ENCODE data around the gene SLC6A1.

Gene SLC6A1

DNA sequence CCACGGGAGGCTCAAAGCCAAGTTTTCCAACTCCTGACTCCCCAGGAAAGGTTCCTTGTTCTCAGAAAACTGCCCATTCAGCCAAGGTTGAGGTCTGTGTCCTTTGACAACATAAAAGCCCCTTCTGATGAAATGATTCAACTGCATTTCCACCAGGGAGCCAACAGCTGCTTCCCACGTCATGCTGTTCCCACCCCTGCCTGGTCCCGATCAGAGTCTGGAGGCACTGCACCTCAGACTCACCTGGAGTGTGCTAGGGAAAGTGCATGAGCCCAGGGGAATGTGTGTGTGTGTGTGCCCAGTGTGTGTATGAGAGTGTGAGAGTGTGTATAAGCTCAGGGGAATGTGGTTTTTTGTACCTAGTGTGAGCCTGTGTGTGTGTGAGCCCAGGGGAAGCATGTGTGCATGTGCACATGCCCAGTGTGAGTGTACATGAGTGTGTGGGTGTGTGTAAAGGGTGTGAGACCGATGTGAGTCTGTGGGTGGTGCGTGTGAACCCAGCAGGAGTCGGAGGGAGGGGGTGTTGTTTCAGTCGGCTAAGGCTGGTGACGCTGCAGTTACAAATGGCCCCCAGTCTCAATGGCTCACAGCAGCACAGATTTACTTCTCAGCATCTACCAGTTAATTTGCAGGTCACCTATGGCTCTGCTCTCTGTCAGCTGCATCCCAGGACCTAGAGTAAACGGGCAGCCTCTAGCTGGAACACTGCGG is 20.3 kb upstream of the SLC6A1 start:
- no peak for DNase-seq

DNA sequence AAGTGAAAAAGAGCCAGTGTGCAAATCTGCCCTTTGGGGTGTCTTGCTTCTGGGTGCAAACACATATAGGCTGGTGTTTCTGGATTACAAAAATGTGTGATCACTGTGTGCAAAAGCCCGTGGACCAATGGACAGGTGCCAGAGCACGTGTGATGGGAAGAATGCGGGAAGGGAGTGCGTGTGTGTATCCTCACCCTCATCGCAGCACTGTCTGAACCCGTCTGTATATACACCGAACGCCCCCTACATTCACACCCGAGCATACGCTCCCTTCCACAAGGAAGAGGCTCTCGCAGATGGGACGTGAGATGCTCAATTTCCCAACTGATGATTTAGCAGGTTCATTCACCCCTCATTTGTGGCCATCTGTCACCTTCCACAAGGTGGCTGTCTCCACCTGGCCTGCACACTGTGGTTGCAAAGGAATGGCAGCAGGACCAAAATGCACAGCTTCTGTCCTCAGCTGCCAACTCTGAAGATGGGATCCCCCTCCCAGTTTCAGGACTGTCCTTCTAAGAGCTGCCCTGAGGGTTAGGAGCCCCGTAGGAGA is 19.4 kb upstream of the SLC6A1 start:
- no peak for DNase-seq

DNA sequence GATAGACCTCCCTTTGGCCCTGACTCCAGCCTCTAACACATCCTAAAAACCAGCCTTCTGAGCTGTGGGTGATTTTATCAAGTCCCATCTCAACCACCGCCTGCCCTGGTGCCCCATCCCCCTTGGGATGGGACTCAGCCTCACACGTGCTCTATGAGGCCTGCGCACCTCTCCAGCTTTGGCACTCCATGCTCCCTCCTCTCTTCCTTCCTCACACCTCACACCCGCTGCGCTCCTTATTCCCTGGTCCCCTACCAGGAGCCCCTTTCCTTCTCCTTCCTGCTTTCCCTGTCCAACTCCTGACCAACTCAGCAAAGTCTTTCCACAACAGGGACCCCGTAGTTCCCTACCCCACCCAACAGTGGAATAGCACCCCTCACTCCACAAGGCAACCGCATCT is 18.4 kb upstream of the SLC6A1 start:
- no peak for DNase-seq

DNA sequence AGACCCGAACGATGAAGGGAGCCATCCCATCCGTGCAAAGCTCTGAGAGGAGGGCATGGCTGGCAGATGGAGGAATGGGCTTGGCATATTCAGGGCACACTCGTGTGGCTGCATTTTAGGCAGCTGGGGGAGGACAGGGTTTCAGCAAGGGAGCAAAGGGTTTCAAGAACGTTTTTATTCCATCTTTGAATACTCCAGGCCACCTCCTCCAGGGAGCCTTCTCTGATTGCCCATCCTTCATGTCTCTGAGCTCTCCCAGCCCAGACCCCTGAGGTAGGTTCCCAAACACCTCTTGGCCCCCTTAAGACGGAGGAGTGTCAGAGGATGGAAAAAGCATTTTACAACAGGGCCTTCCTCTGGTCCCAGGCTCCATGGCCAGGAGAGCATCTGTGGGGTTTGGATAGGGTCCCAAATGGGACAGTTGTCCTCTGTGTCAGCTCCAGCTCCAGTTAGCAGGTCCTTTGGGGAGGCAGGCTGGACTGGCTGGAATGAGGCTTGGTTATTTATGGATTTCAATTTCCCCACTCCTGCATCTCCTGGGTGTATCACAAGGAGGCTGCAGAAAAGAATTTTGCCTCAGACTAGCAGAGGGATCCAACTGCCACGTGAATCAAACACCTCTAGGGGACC is 17.7 kb upstream of the SLC6A1 start:
- DNase-seq: no peak

DNA sequence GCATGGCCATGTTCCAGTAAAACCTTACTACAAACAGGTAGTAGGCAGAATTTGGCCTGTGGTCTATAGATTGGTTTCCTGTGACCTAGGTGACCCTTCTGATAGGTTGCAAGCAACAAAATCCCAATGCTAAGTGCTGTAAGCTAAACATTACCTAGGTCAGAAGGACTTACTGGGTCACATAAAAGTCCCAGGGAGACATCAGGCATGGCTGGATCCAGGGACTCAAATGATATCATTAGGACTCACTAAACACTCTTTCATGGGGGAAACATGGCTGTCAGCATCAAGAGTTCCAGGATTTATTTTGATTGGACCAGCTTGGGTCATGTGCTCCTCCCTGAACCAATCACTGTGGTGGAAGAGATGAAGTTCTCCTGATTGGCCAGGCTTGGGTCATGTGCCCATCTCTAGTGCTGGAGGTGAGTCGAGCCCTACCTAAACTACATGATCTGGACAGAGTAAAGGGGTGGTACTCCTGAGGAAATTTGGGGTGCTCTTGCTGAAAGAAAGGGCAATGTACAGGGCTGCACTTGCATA is 16.8 kb upstream of the SLC6A1 start:
- no peak for DNase-seq

DNA sequence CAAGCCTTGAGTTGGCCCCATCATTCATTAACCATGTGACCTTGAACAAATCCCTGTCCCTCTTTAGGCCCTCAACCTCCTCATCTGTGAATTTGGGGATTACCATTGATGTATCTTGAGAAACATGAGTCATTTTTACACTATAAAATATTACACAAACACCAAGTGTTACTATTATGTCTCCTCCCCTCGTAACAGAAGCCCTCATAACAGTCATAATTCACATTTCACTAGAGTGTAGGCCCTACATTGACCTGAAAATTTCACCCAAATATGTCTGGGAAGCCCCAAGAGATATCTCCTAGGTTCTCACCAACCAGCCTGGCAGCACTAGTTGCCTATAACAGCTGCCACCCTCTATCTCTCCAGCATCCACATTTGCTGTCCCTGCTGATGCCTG is 15.8 kb upstream of the SLC6A1 start:
- no peak for DNase-seq

DNA sequence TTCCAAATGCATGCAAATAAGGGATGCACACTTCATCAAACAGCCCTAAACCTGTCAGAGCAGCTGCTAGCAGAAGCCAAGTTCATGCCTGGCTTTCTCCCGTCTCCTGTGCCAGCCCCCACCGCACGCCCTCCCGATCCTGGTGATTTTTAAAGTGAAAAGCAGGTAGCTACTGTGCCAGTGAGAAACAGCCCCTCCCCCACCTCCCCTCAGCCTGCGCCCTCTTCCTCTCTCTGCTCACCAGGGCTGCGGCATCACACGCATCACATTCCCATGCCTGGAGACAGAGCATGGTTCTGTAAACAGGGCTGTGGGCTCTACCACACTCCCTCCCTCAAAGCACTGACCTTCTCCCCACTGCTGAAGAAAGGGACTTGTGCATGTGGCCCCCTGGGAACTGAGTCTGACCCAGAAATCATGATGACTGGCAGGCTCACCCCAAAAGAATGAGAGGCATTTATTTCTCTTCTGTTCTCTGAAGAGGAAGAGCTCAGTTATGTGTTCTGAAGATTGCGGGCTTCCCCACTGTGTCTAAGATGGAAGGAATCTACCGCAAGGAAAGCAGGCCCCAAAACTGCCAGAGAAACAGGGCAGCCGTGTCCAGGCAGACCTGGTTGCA is 14.5 kb upstream of the SLC6A1 start:
- DNase-seq: no peak

DNA sequence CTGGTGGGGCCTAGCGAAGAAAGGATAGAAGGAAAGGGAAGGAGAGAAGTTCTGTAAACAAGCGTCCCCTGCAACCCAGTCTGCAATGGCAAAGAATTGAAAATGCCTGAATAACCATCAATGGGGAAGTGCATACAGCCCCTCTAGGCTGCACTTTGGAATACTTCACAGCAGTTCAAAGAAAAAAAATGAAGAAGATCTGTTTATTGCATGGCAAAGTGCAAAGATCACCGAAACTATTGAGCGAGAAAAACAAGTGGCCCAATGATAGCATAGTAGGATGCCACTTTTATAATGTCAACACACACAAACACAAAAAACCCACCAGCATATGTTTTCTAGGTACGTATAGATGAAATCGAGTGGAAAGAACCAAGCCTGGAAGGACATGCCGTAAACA is 13.6 kb upstream of the SLC6A1 start:
- no peak for DNase-seq

DNA sequence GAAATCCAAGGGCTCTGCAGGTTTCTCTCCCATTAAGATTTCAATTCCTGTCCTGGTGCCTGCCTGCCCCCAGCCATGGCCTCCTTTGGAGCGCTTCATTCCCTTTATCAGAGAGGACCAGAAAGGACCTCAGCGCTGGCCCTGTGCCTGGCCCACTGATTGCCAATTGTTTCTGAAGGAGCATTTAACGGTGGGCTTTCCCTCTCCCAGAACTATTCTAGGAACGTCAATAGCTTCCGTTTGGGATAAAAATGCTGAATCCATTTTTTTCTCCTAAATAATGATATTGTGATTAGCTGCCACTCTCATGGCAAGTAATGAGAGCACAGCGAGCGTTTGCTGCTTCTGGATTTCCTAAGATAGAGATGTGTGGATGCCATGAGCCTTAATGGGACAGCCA is 12.2 kb upstream of the SLC6A1 start:
- no peak for DNase-seq

DNA sequence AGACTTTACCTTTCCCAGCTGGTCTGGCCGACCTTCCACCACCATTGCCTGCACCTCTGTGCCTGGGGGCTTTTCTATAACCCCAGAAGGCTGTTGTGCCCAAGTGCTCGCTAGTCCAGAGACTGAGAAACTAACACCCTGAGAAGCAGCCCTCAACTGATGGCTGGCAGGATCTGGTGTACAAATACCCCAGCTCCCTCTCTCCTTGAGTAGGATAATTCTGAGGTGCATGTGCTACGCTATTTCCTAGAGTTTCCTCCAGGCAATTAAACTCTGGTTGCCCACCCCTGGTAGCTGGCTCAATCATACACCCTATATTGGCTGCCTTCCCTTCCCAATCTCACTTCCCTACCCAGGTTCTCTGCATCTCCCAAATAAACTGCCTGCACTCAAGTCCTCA is 11.5 kb upstream of the SLC6A1 start:
- DNase-seq: no peak

DNA sequence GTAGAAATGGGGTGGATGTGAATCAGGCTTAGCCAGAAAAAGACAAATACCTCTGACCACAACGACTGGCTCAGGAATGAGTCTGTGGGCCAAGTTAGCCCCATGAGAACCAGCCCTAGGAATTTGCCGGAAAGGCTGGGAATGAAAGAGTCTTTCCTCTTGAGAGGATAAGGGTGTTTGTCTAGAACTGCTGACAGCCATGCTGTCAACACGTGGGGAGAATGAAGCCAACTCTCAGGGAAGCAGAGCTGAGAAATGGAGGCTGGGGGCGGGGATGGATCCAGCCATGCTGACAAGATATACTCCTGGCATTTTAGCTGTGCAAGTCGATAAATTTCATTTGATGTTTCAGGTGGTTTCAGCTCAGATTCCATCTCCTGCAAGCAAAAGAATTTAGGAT is 10.6 kb upstream of the SLC6A1 start:
- no peak for DNase-seq

DNA sequence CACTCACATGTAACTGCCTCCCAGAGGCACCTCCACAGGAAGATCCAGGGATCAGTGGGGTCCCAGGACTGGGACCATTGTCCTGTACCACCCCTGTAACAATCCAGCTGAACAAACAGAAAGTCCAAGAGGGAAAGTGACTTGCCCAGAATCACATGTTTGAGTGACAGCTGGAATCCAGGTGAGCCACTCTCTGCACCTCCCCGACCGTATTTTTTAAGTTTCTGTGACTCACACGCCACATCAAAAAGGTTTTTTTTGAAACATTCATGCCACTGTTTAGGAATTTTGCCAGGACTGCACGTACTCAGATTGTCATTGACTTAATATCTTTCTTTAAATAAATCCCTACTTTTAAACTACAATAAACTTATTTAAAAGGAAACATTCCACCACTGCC is 9.8 kb upstream of the SLC6A1 start:
- no peak for DNase-seq

DNA sequence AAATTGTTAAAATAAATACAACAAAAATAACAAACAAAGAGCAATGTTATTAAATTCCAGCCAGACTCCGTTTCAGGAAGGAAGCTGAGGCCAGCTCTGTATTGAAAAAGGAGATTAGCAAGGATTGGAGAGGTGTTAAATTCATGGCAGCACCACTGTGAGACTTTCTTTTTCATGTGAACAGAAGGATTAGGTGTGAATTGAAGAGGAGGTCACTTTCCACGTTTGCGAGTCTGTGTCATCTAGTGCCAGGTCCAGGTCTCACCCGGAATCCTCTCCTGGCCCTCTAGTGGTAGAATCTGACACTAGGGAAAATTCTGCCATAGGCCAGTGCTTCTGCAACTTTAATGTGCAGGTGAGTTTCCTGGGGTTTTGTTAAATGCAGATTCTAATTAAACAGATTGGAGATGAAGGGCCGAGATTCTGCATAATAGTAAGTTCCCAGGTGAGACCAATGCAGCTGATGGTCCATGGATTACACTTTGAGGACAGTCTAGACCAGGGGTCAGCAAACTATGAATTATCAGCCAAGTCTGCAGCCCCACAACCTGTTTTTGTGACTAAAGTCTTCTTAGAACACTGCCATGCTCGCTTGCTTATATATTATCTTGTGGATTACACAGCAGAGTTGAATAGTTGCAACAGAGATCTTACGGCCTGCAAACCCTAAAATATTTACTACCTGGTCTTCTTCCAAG is 9.2 kb upstream of the SLC6A1 start:
- DNase-seq: no peak

DNA sequence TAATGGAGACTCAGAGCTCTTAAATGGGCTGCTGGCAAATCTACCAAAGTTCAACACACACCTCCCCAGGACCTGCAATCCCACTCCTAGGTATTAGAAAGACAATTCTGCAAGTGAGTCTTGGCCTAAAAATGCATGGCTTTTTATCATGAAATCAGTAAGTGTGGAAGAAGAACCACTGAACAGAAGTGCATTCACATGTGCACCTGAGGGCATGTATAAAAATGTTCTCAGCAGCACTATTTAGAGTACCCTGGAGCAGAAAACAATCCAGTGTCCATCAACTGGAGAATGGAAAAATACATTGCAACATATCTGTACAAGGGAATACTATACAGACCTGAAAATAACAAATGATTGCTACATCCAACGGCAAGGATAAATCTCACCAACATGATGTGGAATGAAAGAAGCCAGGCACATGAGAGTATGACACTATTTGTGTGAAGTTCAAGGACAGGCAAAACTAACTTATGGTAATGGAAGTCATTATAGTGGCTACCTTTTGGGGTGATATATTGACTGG is 8.1 kb upstream of the SLC6A1 start:
- DNase-seq: no peak

DNA sequence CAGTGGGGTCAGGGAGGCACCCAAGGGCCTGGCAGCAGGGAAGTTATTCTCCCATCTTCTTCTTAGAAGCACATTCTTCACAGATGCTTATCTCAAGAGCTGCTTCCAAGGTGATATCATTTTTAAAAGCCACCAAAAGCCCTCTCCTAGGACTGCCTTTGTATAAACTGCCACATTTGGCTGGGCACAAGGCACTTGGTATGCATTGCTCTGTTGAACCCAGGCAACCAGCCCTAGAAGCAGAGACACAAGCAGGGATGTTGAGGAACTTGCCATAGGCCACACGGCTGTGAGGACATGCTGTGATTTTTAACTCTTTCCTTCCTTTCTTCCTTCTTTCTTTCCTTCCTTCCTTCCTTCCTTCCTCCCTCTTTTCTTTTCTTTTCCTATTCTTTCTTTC is 7.4 kb upstream of the SLC6A1 start:
- DNase-seq: no peak

DNA sequence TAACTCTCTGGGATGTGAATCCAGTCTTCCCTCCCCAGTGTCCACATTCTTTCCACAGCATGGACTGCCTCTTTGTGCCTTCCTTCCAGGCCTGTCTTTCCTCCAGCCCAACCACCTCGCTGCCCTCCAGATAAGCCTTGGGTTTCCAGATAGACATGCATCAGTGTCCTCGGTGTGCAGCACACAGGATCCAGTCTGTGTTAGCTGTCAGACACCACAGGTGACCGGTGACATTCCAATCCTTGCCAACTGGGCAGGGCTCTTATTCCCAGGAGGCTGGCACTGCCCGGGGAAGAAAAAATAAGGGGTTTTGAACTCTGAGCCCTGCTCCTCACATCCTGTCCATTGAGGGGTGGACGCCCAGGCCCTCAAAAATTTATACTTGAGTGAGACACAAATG is 6.0 kb upstream of the SLC6A1 start:
- no peak for DNase-seq

DNA sequence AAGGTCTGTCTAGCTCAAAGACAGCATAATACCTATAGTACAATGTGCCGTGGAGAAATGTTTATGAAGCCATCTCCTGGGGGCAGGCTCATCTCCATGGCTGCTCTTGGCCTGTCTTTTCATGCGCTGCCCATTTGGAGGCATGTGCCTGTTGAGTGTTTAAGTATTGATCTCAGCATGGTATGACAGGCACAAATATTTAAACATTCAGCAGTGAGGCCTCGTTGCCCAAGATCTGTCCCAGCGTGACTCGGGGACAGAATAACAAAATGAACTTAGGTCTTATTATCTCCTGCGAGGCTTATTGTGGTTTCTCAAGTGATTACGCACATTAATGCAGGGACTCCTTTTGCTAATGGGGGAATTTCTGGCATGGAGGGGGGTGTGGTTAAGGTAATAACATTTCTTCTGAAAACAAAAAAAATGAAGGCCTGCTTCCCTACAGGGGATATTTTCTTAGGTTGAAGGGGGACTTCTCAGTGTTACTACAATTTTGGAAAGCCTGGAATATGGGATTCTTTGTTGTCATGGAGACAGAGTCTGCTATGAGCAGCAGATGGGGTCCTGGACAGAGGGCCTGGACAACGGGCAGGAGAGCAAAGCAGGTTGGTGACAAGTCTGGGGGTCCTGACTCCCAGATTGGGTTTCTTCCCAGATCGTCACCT is 4.4 kb upstream of the SLC6A1 start:
- DNase-seq: no peak

DNA sequence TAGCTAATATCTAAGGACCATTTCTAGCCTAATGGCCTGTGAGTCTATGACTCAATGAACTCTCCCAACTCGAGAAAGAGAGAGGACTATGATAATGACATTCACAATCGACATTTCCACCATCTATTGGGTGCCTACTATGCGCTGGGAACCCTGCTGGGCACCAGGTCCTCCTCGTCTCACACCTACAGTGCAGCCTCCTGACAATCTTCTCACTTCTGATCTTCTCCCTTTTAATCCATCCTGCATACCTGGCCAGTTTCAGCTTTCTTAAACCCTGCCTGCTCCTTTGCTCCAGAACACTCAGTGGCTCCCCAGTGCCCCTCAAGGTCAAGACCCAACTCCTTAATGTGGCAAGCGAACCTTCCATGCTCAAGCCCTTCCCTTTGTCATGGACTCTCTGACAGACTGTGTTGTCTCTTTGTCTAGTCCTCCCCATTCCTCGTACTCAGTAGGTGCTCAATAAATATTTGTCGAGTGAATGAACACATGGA is 3.5 kb upstream of the SLC6A1 start:
- no peak for DNase-seq

DNA sequence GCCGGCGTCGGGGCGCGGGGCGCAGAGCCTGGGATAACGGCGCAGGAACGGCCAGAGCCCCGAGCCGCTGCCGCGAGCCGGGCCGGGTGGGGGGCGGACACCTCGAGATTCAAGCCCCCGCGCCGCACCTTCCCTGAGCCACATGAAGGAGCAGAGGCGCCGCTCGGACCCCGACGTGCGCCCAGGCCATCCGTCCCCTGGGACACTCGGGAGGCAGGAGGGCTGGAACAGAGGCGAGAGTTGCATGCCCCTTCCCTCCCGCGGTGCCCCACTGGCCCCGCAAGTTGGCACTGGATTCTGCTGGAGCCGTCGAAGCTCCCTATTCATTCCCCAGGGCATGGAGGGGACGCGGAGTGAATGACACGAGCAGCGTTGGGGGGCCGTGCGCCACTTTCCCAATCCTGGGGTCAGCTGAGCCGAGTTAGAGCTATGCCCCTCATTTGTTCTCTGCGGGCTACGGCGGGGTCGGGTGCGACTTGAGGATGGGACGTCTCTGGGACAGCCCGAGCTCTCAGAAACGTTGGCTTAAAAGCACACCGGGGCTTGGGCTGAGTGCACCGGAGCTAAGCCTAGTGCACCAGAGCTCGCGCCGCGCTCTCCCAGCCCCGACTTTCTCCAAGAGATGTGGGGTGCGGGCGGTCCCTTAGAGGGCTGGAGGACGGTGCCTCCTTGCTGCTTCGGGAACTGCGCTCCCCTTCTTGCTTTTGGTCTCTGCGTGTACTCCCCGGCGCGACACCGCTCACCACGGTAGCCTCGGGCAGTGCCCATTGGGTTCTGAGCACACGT is 588 bp downstream of the SLC6A1 start:
- DNase-seq: no peak

DNA sequence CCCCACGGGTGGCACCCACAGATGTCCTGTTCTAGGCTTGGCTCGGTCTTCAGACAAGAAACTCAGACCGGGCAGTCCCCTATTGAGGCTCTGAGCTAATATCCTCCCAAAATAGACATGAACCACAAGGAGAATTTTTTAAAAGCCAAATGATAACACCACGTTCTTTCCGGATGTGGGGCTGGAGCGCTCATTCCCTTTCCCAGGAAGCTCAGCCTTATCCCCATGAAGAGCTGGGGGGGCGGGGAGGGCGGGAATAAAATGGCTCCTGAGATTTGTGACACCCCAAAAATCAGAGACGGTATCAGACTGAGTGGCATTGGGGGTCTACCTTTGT is 1.1 kb downstream of the SLC6A1 start:
- DNase-seq: no peak

DNA sequence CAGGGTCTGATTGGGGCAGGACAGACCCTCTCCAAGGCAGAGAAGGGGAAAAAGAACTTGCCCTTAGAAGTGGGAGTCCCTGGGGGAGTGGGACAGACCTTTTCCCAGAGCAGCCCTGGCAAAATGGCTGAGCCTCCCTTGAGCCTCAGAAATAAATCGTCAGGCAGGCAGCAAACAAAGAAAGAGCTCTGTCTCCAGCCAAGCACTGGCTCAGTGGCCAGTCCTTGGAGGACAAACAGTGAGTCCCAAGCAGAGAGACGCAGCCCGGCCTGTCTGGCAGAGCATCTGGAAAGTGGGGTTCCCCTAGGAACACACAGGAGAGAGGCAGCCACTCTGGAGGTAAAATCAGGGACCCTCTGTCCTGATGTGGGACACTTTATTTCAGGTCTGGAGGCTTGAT is 1.8 kb downstream of the SLC6A1 start:
- DNase-seq: no peak

DNA sequence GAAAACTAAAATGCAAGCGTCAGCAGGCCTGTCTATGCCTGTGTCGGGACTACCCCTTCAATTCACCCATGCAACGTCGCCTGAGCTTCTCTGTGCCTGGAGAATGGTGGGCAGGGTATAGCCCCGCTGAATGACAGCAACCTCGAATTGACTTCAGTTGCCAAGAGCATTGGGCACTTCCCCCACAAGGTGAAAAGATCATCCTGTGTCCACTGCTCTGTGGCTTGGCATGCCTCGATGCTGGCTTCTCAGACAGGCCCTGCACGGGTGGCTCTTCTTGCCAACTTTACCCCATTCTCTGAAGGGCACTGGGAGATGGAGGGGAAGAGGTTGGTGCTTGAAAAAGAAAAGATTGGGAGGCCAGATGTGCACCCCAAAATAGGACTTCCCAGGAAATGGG is 3.3 kb downstream of the SLC6A1 start:
- DNase-seq: no peak
